OCI-LY1 (cell line): Measurements from ENCODE around the gene IVD.

Experiments
- H2AFZ ChIP-seq: fragments of 200-600 bp; sonication (generic), shearing (Covaris generic); 2 replicates; pipeline ENCODE4 v1.6.0; 2014; ENCODE audit warnings: antibody characterized with exemption, mild to moderate bottlenecking, low read length
- H3F3A ChIP-seq: fragments of 200-600 bp; sonication (generic), shearing (Covaris generic); 2 replicates; pipeline ENCODE4 v1.6.0; 2014; ENCODE audit warnings: mild to moderate bottlenecking, antibody characterized with exemption, low read length, moderate library complexity; ENCODE audit not compliant: insufficient read depth
- H3K27ac ChIP-seq: fragments of 200-600 bp; sonication (generic); 2 replicates; pipeline ENCODE4 v1.5.1; 2014; ENCODE audit warnings: low read length, mixed run types, mild to moderate bottlenecking, low read depth; ENCODE audit not compliant: poor library complexity, severe bottlenecking
- H3K27me3 ChIP-seq: fragments of 200-600 bp; sonication (generic); 2 replicates; pipeline ENCODE4 v1.6.0; 2014; ENCODE audit warnings: antibody characterized with exemption, mild to moderate bottlenecking, low read length, moderate library complexity; ENCODE audit not compliant: insufficient read depth
- H3K36me3 ChIP-seq: fragments of 200-600 bp; sonication (generic); 2 replicates; pipeline ENCODE4 v1.6.1; 2014; ENCODE audit warnings: mild to moderate bottlenecking, antibody characterized with exemption, low read length, moderate library complexity, mixed read lengths; ENCODE audit not compliant: insufficient read depth
- H3K4me1 ChIP-seq: fragments of 200-600 bp; sonication (generic); 2 replicates; pipeline ENCODE4 v1.5.1; 2014; ENCODE audit warnings: mild to moderate bottlenecking, low read length, moderate library complexity; ENCODE audit not compliant: insufficient read depth, severe bottlenecking
- H3K4me2 ChIP-seq: fragments of 200-600 bp; sonication (generic), shearing (Covaris generic); 2 replicates; pipeline ENCODE4 v1.6.1; 2014; ENCODE audit warnings: low read length
- H3K4me3 ChIP-seq: fragments of 200-600 bp; sonication (generic); 2 replicates; pipeline ENCODE4 v1.5.1; 2014; ENCODE audit warnings: low read length, low read depth, mild to moderate bottlenecking, mixed read lengths; ENCODE audit not compliant: poor library complexity, severe bottlenecking
- H3K79me2 ChIP-seq: fragments of 200-600 bp; shearing (Covaris generic); 2 replicates; pipeline ENCODE4 v1.6.1; 2016; ENCODE audit warnings: mixed run types, low read length, mixed read lengths; ENCODE audit not compliant: insufficient read depth
- H3K9ac ChIP-seq: fragments of 200-600 bp; sonication (generic), shearing (Covaris generic); 2 replicates; pipeline ENCODE4 v1.6.1; 2014; ENCODE audit warnings: mild to moderate bottlenecking, low read length, mixed read lengths
- H3K9me2 ChIP-seq: fragments of 200-600 bp; sonication (generic), shearing (Covaris generic); 2 replicates; pipeline ENCODE4 v1.6.1; 2014; ENCODE audit warnings: low read depth, mild to moderate bottlenecking, low read length, mixed read lengths
- H3K9me3 ChIP-seq: fragments of 200-600 bp; shearing (Covaris generic); 2 replicates; pipeline ENCODE4 v1.6.1; 2014; ENCODE audit warnings: low read length, mixed read lengths
- H4K20me1 ChIP-seq: fragments of 200-600 bp; sonication (generic), shearing (Covaris generic); 2 replicates; pipeline ENCODE4 v1.6.0; 2016; ENCODE audit warnings: mild to moderate bottlenecking, low read length; ENCODE audit not compliant: insufficient read depth
- EZH2 ChIP-seq: fragments of 200-600 bp; sonication (generic), shearing (Covaris generic); IDR thresholded peaks from 2 replicates; pipeline ENCODE4 v1.8.0; 2017; ENCODE audit warnings: borderline replicate concordance, mixed run types, mild to moderate bottlenecking, antibody characterized with exemption, low read length, moderate library complexity, mixed read lengths
- TF ChIP-seq, protein P1 (sequence below): fragments of 200-600 bp; sonication (generic), shearing (Covaris generic); IDR thresholded peaks from 2 replicates; pipeline ENCODE4 v1.5.1; 2017; ENCODE audit warnings: mild to moderate bottlenecking, antibody characterized with exemption, low read length, moderate library complexity, mixed read lengths

Gene IVD

DNA sequence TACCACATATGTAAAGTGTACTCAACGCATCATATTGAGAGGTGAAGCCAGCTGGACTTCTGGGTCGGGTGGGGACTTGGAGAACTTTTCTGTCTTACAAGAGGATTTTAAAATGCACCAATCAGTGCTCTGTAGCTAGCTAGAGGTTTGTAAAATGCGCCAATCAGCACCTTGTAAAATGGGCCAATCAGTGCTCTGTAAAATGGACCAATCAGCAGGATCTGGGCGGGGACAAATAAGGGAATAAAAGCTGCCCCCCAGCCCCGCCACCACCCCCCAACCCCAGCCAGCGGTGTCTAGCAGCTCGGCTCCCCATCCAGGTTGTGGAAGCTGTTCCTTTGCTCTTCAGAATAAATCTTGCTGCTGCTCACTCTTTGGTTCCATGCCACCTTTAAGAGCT is 6.2 kb upstream of the IVD start:
- Histone ChIP-seq H3K4me2 (no peak overlapping the region), H3K9me3 (no peaks in the 10 kb centered on the region), H3F3A (0 out of 2 replicates have a peak, but pooled peaks cover 3% of the 10 kb centered on the region), H3K4me1 (peaks cover 15% of the 10 kb centered on the region), H3K79me2 (no peaks in the 10 kb centered on the region), H4K20me1 (no peaks in the 10 kb centered on the region), H3K9me2 (no peaks in the 10 kb centered on the region), H3K36me3 (peaks cover 5% of the 10 kb centered on the region), H2AFZ (no peak overlapping the region), H3K9ac (no peak overlapping the region), H3K27me3 (no peaks in the 10 kb centered on the region), H3K27ac (no peak overlapping the region), H3K4me3 (no peak overlapping the region)
- TF ChIP-seq EZH2, result no peak
- TF ChIP-seq, protein P1, sequence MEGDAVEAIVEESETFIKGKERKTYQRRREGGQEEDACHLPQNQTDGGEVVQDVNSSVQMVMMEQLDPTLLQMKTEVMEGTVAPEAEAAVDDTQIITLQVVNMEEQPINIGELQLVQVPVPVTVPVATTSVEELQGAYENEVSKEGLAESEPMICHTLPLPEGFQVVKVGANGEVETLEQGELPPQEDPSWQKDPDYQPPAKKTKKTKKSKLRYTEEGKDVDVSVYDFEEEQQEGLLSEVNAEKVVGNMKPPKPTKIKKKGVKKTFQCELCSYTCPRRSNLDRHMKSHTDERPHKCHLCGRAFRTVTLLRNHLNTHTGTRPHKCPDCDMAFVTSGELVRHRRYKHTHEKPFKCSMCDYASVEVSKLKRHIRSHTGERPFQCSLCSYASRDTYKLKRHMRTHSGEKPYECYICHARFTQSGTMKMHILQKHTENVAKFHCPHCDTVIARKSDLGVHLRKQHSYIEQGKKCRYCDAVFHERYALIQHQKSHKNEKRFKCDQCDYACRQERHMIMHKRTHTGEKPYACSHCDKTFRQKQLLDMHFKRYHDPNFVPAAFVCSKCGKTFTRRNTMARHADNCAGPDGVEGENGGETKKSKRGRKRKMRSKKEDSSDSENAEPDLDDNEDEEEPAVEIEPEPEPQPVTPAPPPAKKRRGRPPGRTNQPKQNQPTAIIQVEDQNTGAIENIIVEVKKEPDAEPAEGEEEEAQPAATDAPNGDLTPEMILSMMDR, result no peak

DNA sequence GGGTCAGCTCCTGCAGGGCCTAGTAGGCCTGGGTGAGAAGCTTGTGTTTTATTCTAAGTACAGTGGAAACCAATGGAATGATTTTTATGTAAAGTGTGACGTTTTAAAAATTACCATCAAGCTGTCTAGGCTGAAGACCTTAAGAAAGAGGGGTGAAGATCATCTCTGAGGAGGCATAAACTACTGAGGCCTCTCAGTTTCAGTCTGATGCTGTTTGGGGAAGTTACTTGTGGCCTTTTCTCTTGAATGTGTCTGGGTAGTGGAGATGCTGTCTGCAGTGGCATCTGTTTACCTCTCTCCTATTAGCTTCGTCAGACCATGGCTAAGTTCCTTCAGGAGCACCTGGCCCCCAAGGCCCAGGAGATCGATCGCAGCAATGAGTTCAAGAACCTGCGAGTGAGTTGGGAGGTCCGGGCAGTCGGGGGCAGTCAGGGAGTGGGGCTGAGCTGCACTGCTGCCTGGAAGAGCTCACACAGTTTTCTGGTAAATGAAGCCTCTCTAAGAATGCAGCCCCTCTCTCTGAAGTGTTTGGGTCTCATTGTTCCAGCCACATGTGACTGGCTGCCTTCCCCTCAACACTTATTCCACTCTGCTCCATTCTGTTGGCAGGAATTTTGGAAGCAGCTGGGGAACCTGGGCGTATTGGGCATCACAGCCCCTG is 1.9 kb downstream of the IVD start:
- Histone ChIP-seq H3K9me2 (no peaks in the 10 kb centered on the region), H2AFZ (no peak overlapping the region), H3K9me3 (no peaks in the 10 kb centered on the region), H4K20me1 (no peaks in the 10 kb centered on the region), H3F3A (no peaks in the 10 kb centered on the region), H3K4me3 (peak overlapping the region; percentile 38), H3K79me2 (no peaks in the 10 kb centered on the region), H3K27me3 (no peaks in the 10 kb centered on the region), H3K27ac (peak overlapping the region; percentile 18), H3K4me1 (peaks cover 27% of the 10 kb centered on the region), H3K9ac (peak overlapping the region; percentile 14; the same call in 1 of the 2 replicates), H3K4me2 (peak overlapping the region; percentile 49), H3K36me3 (peaks cover 43% of the 10 kb centered on the region)
- TF ChIP-seq, protein P1, result no peak
- no peak for TF ChIP-seq EZH2

DNA sequence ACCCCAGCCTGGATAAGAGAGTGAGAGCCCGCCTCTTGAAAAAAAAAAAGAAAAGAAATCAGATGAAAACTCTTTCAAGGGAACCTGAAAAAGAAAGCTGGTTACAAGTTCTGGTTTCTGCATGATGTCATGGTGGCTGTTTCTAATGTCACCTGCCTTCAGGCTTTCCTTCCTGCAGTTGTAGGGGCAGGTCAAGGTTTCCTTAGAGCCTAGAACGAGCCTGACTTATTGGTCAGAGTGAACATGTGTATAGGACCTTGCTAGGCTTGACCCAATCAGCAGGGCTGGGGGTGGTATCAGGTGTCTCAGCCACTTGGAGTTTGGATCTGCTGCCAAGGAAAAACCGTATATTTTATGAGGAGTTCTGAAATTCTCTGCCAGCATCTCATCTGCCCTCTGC is 3.8 kb downstream of the IVD start:
- Histone ChIP-seq H3K9me2 (no peaks in the 10 kb centered on the region), H3K4me2 (no peak overlapping the region), H4K20me1 (no peaks in the 10 kb centered on the region), H3K79me2 (no peaks in the 10 kb centered on the region), H3K4me3 (no peak overlapping the region), H3K4me1 (peaks cover 27% of the 10 kb centered on the region), H2AFZ (no peak overlapping the region), H3K27me3 (no peaks in the 10 kb centered on the region), H3F3A (no peaks in the 10 kb centered on the region), H3K9me3 (no peaks in the 10 kb centered on the region), H3K9ac (no peak overlapping the region), H3K36me3 (peaks cover 61% of the 10 kb centered on the region), H3K27ac (no peak overlapping the region)
- no peak for TF ChIP-seq EZH2
- TF ChIP-seq, protein P1, result no peak
